ENCODE results near the gene RAB3GAP1. TPM values are rescaled to one million over a fixed set of nuclear protein-coding genes. Genes with fewer than 3 reads are reported as not detected.

Gene RAB3GAP1
- total RNA-seq, result 23.4 and 25.6 TPM in 2 replicates

GRCh38 chr2:135052042-135052876, at the start of gene RAB3GAP1:
RAB3GAP1 (plus strand) TSS chr2:135052292; CDS start chr2:135052308, 16 bp downstream.
- intact Hi-C loops (cut with micrococcal nuclease), result loop anchor here (1.0 to 5.0 kb wide), 20 partner anchors 45 to 1323 kb away; partner anchors contain the start of genes CCNT2, CXCR4, MCM6 and R3HDM1
- Mint-ChIP-seq H3K27ac (peak within 1 kb of the TSS; percentile 99), H3K36me3 (ENCODE audit: low read depth) (peaks cover 18% of the 10 kb centered on the region), H3K27me3 (ENCODE audit: insufficient read depth) (peaks cover 1% of the 10 kb centered on the region), H3K4me1 (ENCODE audit: low read depth) (peaks cover 54% of the 10 kb centered on the region), H3K4me3 (peak within 1 kb of the TSS; percentile 92), H3K9me3 (no peaks in the 10 kb centered on the region)
- peak; percentile 94 for DNase-seq (ENCODE audit: low spot score)

- no peak overlapping the region for H3K4me3 Mint-ChIP-seq
- no peak for DNase-seq (ENCODE audit: low spot score)
- no peaks in the 10 kb centered on the region for H3K9me3 Mint-ChIP-seq
- H3K27ac Mint-ChIP-seq, result no peak overlapping the region
- intact Hi-C loops (cut with micrococcal nuclease), result loop anchor here (5.0 kb wide), 2 partner anchors 254 to 469 kb away; no protein-coding TSS in a partner anchor
- H3K27me3 Mint-ChIP-seq (ENCODE audit: insufficient read depth), result peaks cover 13% of the 10 kb centered on the region
- peaks cover 7% of the 10 kb centered on the region for H3K4me1 Mint-ChIP-seq (ENCODE audit: low read depth)
- no peaks in the 10 kb centered on the region for H3K36me3 Mint-ChIP-seq (ENCODE audit: low read depth)
Measured at GRCh38 chr2:135002836-135003235, 49.3 kb upstream of the RAB3GAP1 start.

- no peak overlapping the region for H3K27ac Mint-ChIP-seq
- no peak overlapping the region for H3K4me3 Mint-ChIP-seq
- intact Hi-C loops (cut with micrococcal nuclease), result loop anchor here (1.0 to 5.0 kb wide), 6 partner anchors 253 to 793 kb away; partner anchors contain the start of genes R3HDM1 and ZRANB3
- DNase-seq (ENCODE audit: low spot score), result peak; percentile 47
- peaks cover 13% of the 10 kb centered on the region for H3K27me3 Mint-ChIP-seq (ENCODE audit: insufficient read depth)
- H3K4me1 Mint-ChIP-seq (ENCODE audit: low read depth), result peaks cover 7% of the 10 kb centered on the region
- H3K36me3 Mint-ChIP-seq (ENCODE audit: low read depth), result no peaks in the 10 kb centered on the region
- no peaks in the 10 kb centered on the region for H3K9me3 Mint-ChIP-seq
Measured at GRCh38 chr2:135004005-135004746, 47.9 kb upstream of the RAB3GAP1 start.

DNA sequence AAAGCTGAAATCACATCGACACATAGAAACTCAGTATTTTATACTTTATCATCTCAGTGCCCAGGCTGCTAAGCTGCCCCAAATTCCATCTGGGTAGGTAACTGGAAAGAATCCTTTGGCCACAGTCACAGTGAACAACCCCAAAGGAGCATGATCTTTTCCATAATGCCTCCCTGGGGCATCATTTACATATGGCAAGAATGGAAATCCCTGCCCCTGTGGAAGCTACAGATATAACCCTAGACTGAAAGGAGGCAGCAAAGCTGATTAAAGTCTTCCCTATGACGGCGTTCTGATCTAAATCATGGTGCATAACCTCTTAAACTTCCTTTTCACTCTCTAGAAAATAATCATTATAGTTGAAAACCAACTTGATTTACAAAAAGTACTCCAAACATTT, 46.3 kb upstream of the RAB3GAP1 start:
- H3K27me3 Mint-ChIP-seq (ENCODE audit: insufficient read depth), result peaks cover 10% of the 10 kb centered on the region
- peaks cover 7% of the 10 kb centered on the region for H3K4me1 Mint-ChIP-seq (ENCODE audit: low read depth)
- no peaks in the 10 kb centered on the region for H3K9me3 Mint-ChIP-seq
- no peak overlapping the region for H3K27ac Mint-ChIP-seq
- DNase-seq (ENCODE audit: low spot score), result no peak
- no peak overlapping the region for H3K4me3 Mint-ChIP-seq
- intact Hi-C loops (cut with micrococcal nuclease), result loop anchor here (2.0 to 5.0 kb wide), 3 partner anchors 47 to 595 kb away; partner anchors contain the start of genes R3HDM1, RAB3GAP1 and ZRANB3
- H3K36me3 Mint-ChIP-seq (ENCODE audit: low read depth), result no peaks in the 10 kb centered on the region

- peaks cover 7% of the 10 kb centered on the region for H3K27me3 Mint-ChIP-seq (ENCODE audit: insufficient read depth)
- no peaks in the 10 kb centered on the region for H3K36me3 Mint-ChIP-seq (ENCODE audit: low read depth)
- H3K4me1 Mint-ChIP-seq (ENCODE audit: low read depth), result peaks cover 4% of the 10 kb centered on the region
- H3K4me3 Mint-ChIP-seq, result no peak overlapping the region
- DNase-seq (ENCODE audit: low spot score), result no peak
- no peak overlapping the region for H3K27ac Mint-ChIP-seq
- no peaks in the 10 kb centered on the region for H3K9me3 Mint-ChIP-seq
- intact Hi-C loops (cut with micrococcal nuclease), result loop anchor here (5.0 kb wide), 1 partner anchor 43 kb away; the partner anchor contains the start of gene RAB3GAP1
Measured at GRCh38 chr2:135009339-135009738, 42.8 kb upstream of the RAB3GAP1 start.

- no peaks in the 10 kb centered on the region for H3K36me3 Mint-ChIP-seq (ENCODE audit: low read depth)
- no peaks in the 10 kb centered on the region for H3K9me3 Mint-ChIP-seq
- no peak overlapping the region for H3K27ac Mint-ChIP-seq
- intact Hi-C loops (cut with micrococcal nuclease), result no loop called here
- H3K4me1 Mint-ChIP-seq (ENCODE audit: low read depth), result no peaks in the 10 kb centered on the region
- DNase-seq (ENCODE audit: low spot score), result no peak
- H3K27me3 Mint-ChIP-seq (ENCODE audit: insufficient read depth), result peaks cover 6% of the 10 kb centered on the region
- H3K4me3 Mint-ChIP-seq, result no peak overlapping the region
Measured at GRCh38 chr2:135010200-135010942, 41.7 kb upstream of the RAB3GAP1 start.

GRCh38 chr2:135011633-135012032, 40.5 kb upstream of the RAB3GAP1 start:
- intact Hi-C loops (cut with micrococcal nuclease), result no loop called here
- Mint-ChIP-seq H3K4me3 (no peak overlapping the region), H3K4me1 (ENCODE audit: low read depth) (no peaks in the 10 kb centered on the region), H3K36me3 (ENCODE audit: low read depth) (no peaks in the 10 kb centered on the region), H3K27me3 (ENCODE audit: insufficient read depth) (peaks cover 4% of the 10 kb centered on the region), H3K27ac (no peak overlapping the region), H3K9me3 (peaks cover 3% of the 10 kb centered on the region)
- DNase-seq (ENCODE audit: low spot score), result no peak

- Mint-ChIP-seq H3K9me3 (peaks cover 25% of the 10 kb centered on the region), H3K4me3 (no peak overlapping the region), H3K27ac (no peak overlapping the region), H3K36me3 (ENCODE audit: low read depth) (peaks cover 1% of the 10 kb centered on the region), H3K4me1 (ENCODE audit: low read depth) (peaks cover 19% of the 10 kb centered on the region), H3K27me3 (ENCODE audit: insufficient read depth) (no peaks in the 10 kb centered on the region)
- intact Hi-C loops (cut with micrococcal nuclease), result no loop called here
- no peak for DNase-seq (ENCODE audit: low spot score)
Measured at GRCh38 chr2:135021618-135022017, 30.5 kb upstream of the RAB3GAP1 start.

GRCh38 chr2:135022952-135023880, 28.9 kb upstream of the RAB3GAP1 start:
- Mint-ChIP-seq H3K27ac (peak overlapping the region; percentile 30), H3K36me3 (ENCODE audit: low read depth) (peaks cover 1% of the 10 kb centered on the region), H3K9me3 (peaks cover 21% of the 10 kb centered on the region), H3K27me3 (ENCODE audit: insufficient read depth) (no peaks in the 10 kb centered on the region), H3K4me3 (no peak overlapping the region), H3K4me1 (ENCODE audit: low read depth) (peaks cover 19% of the 10 kb centered on the region)
- intact Hi-C loops (cut with micrococcal nuclease), result no loop called here
- DNase-seq (ENCODE audit: low spot score), result no peak

DNA sequence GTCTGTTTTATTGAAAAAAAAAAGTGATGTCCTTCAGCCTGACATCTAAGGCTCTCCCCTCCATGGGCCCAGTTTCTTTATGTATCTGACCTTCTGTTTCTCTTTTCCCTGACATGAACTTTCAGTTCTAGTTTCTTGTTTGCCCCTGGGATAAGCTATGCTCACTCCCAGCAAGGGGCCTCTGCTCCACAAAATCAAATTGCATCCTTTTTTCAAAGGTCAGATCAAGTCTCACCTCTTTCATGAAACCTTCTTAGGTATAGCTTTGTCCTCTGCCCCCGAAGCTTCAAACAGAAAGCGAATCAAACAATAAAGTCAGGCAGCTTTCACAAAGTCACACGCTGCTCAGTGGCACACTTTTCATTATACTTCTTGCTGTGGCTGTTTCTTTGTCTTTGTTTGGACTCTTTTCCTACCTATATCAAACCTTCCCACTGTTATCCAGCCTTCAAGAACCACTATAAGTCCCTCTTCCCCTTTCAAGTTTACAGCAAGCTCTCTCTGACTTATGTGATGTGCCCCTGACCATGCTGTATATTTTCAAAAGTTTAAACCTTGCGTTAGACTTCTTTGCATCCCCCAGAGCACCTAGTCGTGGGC, 28.1 kb upstream of the RAB3GAP1 start:
- intact Hi-C loops (cut with micrococcal nuclease), result no loop called here
- no peak for DNase-seq (ENCODE audit: low spot score)
- no peak overlapping the region for H3K4me3 Mint-ChIP-seq
- no peak overlapping the region for H3K27ac Mint-ChIP-seq
- peaks cover 1% of the 10 kb centered on the region for H3K36me3 Mint-ChIP-seq (ENCODE audit: low read depth)
- no peaks in the 10 kb centered on the region for H3K27me3 Mint-ChIP-seq (ENCODE audit: insufficient read depth)
- peaks cover 19% of the 10 kb centered on the region for H3K4me1 Mint-ChIP-seq (ENCODE audit: low read depth)
- peaks cover 21% of the 10 kb centered on the region for H3K9me3 Mint-ChIP-seq

DNA sequence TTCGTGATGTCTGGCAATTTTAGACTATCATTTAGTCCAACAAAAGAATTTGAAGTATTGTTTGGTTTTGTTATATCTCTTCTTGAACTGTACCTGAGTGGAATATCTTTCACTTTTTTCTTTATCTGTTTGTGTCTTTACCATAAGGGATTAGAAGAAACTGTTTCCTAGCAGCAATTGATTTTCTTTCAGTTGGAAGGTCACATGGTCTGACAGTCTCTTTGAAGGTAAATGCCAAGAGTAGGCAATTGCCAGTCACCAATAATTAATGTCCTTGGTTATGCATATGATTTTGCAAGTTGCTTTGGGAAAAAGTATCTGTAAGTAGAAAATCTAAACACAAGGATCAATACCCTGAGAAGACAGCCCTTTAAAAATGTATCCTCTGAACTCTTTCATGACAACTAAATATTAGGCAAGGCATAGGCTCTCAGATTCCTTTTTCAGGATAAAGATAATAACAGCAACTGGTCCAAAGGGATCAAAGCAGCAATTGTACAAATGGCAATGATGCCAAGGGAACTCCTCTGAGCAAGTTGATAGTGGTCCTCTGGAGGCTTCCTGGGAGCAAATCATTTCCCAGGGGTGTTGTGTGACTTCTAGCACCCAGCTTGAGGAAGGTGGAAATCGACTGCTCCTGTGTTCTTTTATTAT, 22.5 kb upstream of the RAB3GAP1 start:
- Mint-ChIP-seq H3K4me3 (no peak overlapping the region), H3K27me3 (ENCODE audit: insufficient read depth) (peaks cover 4% of the 10 kb centered on the region), H3K9me3 (no peaks in the 10 kb centered on the region), H3K4me1 (ENCODE audit: low read depth) (no peaks in the 10 kb centered on the region), H3K27ac (no peak overlapping the region), H3K36me3 (ENCODE audit: low read depth) (no peaks in the 10 kb centered on the region)
- DNase-seq (ENCODE audit: low spot score), result no peak
- intact Hi-C loops (cut with micrococcal nuclease), result no loop called here

Measured in activated T-helper 1 cell treated with anti-CD3 and anti-CD28 coated beads, Interleukin-12 subunit alpha, Interleukin-12 subunit beta, Interleukin-2, Interleukin-4 antibody, amounts not matched to agents 30 ng/mL and 10 ng/mL and 1 ng/mL, durations not matched to agents 14 hours and 24 hours and 36 hours (primary cell).